ENCODE data around the gene SMARCB1.
A peak's percentile ranks its signal among the peaks of the same experiment; 100 is the strongest.

SMARCB1 gene

DNA sequence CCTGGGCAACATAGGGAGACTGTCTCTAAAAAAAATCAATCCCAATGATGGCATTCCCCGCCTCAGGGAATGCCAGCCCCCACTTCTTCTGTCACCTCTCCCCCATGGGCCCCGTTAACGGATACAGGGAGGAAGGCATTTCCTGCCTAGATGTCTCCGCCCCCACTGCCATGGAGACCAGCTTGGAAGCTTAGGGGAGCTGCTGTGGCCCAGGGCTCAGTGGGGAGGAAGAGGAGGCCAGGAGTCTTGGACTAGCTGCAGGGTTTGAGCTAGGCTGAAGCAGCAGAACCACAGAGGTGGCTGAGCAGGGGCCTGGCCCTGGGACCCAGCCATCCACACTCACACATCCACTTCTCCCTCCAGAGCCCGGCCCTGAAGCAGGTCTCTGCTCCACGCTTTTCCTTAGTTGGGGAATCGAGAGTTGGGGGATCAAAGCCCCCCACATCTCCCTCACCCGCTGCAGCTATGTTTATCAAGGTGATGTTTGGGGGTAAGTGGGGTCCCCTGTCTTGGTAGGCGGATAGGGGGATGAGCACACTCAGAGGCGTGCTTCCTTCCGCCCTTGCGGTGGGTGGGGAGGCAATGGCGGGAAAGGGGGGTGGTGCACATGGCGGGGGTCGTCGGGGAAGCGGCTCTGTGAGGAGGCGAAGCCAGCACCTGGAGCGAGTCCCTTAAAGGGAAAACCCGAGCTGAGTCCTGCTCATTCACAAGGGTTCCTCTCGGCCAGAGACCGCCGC, 23.8 kb upstream of the SMARCB1 start, which contains the start of gene C22orf15:
TSS of gene C22orf15 (plus strand) at position 149 of the 737 bp plus-strand sequence. CDS start at position 466, 317 bp downstream.
- no peak for DNase-seq

GRCh38 chr22:23763579-23763945, 23.2 kb upstream of the SMARCB1 start:
- no peak for DNase-seq

DNA sequence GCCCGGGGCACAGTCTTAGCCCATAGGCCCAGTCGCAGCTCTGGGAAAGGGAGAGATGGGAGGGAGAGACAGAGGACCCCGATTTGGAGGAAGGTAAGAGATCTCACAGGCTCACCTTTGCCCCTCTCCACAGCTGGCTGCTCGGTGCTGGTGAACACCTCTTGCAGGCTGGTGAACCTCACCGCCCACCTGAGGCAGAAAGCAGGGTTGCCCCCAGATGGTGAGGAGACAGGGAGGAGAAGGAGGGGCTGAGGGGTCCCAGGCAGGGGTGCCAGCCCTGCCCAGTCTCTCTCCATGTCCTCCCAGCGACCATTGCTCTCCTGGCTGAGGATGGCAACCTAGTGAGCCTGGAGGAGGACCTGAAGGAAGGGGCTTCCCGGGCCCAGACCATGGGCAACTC, 22.8 kb upstream of the SMARCB1 start:
- DNase-seq: no peak

DNA sequence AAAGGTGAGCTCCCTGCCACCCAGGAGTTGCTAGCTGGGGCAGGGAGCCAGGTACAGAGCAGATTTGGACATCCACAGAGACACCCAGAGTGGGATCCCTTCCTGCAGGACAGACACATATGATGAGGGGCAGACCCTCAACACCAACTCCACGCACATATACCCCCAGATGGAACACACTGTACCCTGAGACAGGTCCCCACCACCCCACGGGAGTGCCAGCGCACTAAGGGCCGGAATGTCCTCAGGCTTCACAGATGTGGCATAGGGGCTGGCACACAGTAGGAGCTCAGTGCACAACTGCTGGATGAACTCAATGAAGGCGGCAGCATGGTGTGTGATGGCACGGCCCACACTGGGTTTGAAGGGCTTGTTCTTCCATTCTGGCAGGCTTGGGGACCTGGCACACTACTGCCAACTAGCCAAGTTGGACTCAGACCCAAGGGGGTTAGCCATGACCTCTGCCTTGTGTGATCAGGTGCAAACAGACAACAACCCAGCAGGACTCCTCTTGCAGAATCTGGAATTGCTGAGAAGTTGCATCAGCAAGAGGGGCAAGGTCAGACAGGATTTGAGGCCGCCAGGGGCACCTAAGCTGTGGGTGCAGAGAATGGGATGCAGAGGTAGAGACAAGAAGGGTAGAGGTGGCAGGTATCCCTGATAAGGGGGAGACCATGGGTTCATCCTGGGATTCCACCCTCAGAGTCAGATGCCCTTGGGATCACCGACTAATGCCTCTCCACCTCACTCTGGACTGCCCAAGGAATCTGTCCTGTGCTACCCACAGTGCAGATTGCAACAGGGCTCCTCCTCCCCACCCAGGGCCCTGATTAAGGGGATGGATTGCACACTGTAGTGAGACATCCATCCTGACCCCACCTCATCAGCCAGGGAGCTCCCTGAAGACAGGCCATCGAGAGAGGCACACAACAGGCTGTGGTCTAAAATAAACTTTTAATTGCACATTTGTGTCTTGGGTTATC, 21.6 kb upstream of the SMARCB1 start:
- DNase-seq: no peak

GRCh38 chr22:23767303-23767672, 19.5 kb upstream of the SMARCB1 start:
- no peak for DNase-seq

- DNase-seq: peak; percentile 10
Observed at GRCh38 chr22:23767673-23768548, 18.9 kb upstream of the SMARCB1 start, which contains the start of gene CHCHD10. CHCHD10 (minus strand) TSS chr22:23767972; CDS start chr22:23767874, 98 bp downstream.

DNA sequence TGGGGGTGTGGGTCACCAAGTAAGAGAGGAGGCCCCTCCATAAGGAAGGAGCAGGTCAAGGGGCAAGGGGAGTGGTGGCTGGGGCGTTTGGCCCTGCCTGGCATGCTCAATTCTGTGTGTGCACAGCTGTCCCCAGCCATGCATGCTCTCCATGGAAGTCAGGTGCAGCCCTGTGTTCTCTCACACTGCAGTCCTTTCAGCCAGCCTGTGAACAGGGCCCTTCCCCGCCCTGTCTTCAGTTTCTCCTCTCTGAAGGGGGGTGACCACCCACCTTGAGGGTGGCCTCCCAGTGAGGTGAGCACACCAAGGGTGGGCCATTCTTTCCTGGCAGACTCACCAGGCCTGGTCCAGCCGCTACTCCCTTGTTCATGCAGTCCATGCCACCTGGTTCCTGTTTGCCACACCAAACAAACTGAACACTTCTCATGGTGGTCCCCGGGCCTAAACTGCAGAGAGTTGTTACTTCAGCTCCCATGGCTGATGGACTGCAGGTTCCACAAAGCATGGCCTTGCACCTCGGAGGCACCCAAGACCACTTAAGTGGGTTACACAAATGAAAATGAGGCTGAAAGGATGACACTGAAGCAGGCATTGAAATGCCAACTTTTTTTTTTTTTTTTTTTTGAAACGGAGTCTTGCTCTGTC, 17.3 kb upstream of the SMARCB1 start:
- DNase-seq: no peak

DNA sequence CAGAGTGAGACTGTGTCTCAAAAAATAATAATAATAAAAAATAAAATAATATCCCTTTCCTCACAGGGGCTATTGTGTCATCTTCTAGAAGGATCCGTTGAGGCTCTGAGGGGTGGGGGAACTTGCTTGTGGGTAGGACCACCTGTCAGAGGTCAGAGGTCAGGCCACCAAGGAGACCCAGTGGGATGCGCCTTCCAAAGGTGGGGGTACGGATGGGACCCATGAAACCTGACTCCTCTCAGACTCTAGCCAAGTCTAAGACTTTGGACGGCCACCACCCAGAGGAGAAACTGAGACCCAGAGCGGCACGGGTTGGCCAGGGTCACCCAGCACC, 14.5 kb upstream of the SMARCB1 start:
- no peak for DNase-seq

GRCh38 chr22:23772649-23773473, 13.9 kb upstream of the SMARCB1 start, which contains the start of gene MMP11:
MMP11 (plus strand) TSS chr22:23772849; CDS start chr22:23772871, 22 bp downstream.
- DNase-seq: no peak

- no peak for DNase-seq
Observed at GRCh38 chr22:23773483-23774113, 13.2 kb upstream of the SMARCB1 start.

GRCh38 chr22:23774114-23774921, 12.4 kb upstream of the SMARCB1 start:
- no peak for DNase-seq

DNA sequence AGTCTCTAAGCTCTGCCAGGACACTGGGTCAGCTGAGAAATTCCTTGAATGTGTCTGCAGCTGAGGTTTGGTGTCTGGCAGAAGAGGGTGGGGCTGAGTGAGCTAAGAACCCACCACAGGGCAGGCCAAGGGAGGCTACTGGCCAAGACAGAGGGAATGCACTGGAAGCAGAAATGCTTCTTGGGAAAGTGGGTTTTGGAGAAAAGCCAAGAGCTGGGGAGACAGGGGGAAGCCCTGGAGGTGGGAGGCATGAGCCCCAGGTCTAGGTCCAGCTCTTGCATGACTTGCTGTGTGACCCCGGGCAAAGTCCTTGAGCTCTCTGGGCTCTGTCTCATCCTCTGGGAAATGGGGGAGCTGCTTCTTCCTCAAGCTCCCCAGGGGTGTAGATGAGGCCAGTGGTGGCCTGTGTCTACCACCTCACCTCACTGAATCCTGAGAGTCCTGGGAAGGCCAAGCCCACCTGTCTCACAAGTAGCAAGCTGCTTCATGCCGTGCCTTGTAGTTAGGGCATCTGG, 11.8 kb upstream of the SMARCB1 start:
- DNase-seq: no peak

DNA sequence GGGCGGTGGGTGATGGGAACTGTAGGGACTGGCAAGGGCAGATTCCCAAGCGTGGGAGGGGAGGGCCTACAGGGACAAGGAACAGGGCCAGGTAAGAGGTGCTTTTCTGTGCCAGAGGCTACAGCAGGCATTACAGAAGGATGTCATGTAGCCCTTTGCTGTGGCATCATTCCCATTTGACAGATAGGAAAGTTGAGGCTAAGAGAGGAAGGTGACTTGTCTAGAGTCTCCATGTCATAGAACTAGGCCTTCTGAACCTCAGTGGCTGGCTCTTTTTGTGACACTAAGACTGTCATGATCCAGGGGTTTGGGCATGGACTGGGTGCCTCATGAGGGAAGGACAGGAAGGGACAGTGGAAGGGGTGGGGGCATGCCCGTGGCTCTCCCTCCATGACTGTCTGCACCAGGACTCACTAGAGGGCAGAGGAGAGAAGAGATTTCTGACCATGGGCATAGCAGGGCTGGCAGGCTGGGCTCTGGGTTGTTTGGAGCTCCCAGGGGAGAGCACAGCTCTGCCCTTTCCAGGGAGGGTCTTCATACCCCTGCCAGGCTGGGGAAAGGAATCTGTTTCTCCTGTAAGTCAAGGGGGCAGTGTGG, 10.9 kb upstream of the SMARCB1 start:
- DNase-seq: no peak

DNA sequence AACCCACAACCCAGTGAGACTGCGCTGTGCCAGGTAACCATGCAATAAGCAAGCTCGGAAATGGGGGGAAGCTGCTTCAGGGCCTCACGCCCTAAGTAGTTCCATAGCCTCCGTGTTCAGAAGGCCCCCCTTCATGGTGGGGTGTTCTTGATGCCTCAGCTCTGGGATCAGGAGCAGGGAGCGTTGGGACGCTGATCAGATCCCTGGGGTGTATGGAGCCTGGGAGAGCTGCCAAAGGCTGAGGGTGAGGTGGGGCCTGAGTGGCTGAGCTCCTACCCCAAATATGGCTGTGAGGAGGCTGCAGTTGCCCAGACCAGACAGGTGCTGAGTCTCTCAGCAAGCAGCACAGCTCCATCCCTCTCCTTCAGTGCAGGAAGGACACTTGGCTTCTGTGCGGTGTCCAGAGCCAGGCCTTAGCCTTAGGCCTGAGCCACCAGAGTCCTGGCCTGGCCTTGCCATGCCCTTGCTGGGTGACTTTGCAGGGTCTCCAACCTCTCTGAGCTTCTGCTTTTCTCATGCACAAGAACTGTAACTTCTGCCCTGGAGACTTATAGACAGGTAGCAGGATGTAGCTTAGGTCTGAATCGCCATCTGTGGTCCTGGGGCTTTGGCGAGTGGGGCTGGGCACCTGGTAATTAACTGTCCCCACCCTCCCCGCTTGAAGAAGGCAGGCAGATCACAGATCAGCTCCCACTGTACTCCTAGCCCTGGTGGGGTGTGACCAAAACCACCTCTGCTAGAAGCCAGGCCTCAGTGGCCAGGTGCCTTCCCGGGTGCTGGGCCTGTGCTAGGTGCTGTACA, 8.8 kb upstream of the SMARCB1 start:
- DNase-seq: no peak

DNA sequence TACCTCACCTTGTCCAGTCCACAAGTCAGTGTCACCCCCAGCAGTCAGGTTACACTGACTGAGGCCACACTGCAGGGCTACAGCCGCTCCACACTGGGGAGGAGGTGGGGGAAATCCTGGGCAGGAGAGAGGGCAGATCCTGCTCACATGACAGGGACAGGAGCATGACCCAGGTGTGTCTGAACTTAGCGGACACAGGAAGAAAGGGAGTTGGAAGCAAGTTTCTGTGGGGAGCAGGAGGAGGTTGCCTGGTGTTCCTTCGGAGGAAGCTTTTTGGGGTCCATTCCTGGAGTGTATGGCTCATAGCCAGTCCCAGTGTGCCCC, 8.2 kb upstream of the SMARCB1 start:
- DNase-seq: no peak

DNA sequence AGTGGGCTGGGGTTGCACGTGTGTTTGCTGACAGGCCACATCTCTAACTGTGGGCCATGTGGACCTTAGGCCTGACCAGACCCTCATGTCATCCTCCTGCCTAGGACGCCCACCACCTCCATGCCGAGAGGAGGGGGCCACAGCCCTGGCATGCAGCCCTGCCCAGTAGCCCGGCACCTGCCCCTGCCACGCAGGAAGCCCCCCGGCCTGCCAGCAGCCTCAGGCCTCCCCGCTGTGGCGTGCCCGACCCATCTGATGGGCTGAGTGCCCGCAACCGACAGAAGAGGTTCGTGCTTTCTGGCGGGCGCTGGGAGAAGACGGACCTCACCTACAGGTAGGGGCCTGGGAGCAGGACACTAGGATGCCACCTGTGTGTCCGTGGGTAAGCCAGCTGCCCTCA, 7.7 kb upstream of the SMARCB1 start:
- no peak for DNase-seq

DNA sequence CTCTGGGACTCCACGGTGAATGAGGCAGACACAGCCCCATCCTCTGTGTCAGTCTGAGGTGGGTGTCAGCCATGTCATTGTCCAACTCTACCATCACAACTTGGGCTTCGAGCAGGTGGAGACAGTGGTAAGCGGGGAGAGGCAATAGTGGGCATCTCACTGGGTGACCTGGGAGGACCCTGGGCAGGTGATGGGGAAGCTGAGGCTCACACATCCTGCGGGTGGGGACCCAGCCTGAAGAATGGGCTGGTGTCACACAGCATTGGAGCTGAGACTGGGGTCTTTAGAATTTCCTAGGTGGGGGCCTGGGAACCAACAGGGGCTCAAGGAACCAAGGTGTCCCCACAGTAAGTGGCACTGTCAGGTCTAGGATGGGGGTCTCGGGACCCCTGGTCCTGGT, 7.0 kb upstream of the SMARCB1 start:
- DNase-seq: no peak

DNA sequence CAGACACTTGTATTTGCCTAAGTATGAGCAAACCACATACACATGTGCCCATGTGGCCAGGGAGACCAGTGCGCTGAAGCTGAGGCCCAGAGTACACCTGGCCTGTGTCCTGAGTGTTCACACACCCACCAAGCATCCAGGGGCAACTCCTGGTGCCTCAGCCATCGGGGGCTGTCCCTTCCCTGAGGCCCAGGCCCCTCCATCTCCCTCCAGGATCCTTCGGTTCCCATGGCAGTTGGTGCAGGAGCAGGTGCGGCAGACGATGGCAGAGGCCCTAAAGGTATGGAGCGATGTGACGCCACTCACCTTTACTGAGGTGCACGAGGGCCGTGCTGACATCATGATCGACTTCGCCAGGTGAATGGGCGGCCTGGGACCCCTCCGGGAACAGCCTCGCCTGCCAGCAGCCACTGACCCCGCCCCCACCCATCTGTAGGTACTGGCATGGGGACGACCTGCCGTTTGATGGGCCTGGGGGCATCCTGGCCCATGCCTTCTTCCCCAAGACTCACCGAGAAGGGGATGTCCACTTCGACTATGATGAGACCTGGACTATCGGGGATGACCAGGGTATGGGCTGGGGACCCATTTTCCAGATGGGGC, 6.5 kb upstream of the SMARCB1 start:
- DNase-seq: no peak
